Keratinocyte (primary cell): ENCODE results near the gene UQCRC1. TPM values are rescaled to one million over a fixed set of nuclear protein-coding genes. Genes with fewer than 3 reads are reported as not detected.

ENCODE experiments used
- DNase-seq: peaks from one replicate; pipeline ENCODE4 v3.0.0-alpha.2; 2011; ENCODE audit warnings: low read depth, missing footprints, low spot score
- FAIRE-seq: peaks from 2 replicates; lab custom pipeline; 2011; peaks lifted over from hg19 to GRCh38; lab: Jason Lieb, UNC
- H2AFZ ChIP-seq: 2 replicates; pipeline ENCODE4 v1.6.0; 2012; ENCODE audit warnings: low read length, control low read depth, inconsistent platforms; ENCODE audit not compliant: control insufficient read depth
- H3K27ac ChIP-seq: 2 replicates; pipeline ENCODE4 v1.5.1; 2011; ENCODE audit warnings: low read length; ENCODE audit not compliant: control insufficient read depth, insufficient read depth
- H3K27me3 ChIP-seq: 3 replicates; pipeline ENCODE4 v1.6.0; 2011; ENCODE audit warnings: low read length; ENCODE audit not compliant: control insufficient read depth, insufficient read depth; ENCODE audit errors: extremely low read depth
- H3K36me3 ChIP-seq, 2 experiments: 2 replicates in 1 of 2; 3 replicates in 1 of 2; pipeline ENCODE4 v1.5.1; 2011; ENCODE audit warnings: low read length in 2 of 2, mild to moderate bottlenecking in 1 of 2; ENCODE audit not compliant: control insufficient read depth in 2 of 2, insufficient read depth in 2 of 2; ENCODE audit errors: extremely low read depth in 1 of 2
- H3K4me1 ChIP-seq: 3 replicates; pipeline ENCODE4 v1.5.1; 2011; ENCODE audit warnings: low read length; ENCODE audit not compliant: control insufficient read depth, insufficient read depth; ENCODE audit errors: extremely low read depth
- H3K4me2 ChIP-seq: 3 replicates; pipeline ENCODE4 v1.6.0; 2011; ENCODE audit warnings: low read depth, low read length; ENCODE audit not compliant: control insufficient read depth, insufficient read depth; ENCODE audit errors: extremely low read depth
- H3K4me3 ChIP-seq, 3 experiments: fragments of 200-600 bp in 1 of 3; sonication (generic) in 1 of 3; 2 replicates in 2 of 3; 3 replicates in 1 of 3; pipeline ENCODE4 v1.5.1; 2011 to 2016; ENCODE audit warnings: low read length in 3 of 3, mild to moderate bottlenecking in 3 of 3, control low read depth in 2 of 3, inconsistent platforms in 1 of 3, low read depth in 1 of 3, mixed read lengths in 1 of 3, mixed run types in 1 of 3, moderate library complexity in 1 of 3; ENCODE audit not compliant: control insufficient read depth in 2 of 3, insufficient read depth in 2 of 3; ENCODE audit errors: extremely low read depth in 1 of 3
- H3K79me2 ChIP-seq: 2 replicates; pipeline ENCODE4 v1.6.0; 2012; ENCODE audit warnings: low read length; ENCODE audit not compliant: control insufficient read depth, insufficient read depth
- H3K9ac ChIP-seq: 3 replicates; pipeline ENCODE4 v1.6.0; 2011; ENCODE audit warnings: low read length; ENCODE audit not compliant: control insufficient read depth, insufficient read depth; ENCODE audit errors: extremely low read depth
- H3K9me1 ChIP-seq: 3 replicates; pipeline ENCODE4 v1.6.0; 2011; ENCODE audit warnings: low read length; ENCODE audit not compliant: control insufficient read depth, insufficient read depth; ENCODE audit errors: extremely low read depth
- H3K9me3 ChIP-seq: 2 replicates; pipeline ENCODE4 v1.5.1; 2012; ENCODE audit warnings: low read depth, low read length; ENCODE audit not compliant: control insufficient read depth
- H4K20me1 ChIP-seq: 3 replicates; pipeline ENCODE4 v1.6.0; 2011; ENCODE audit warnings: low read length; ENCODE audit not compliant: control insufficient read depth, insufficient read depth; ENCODE audit errors: extremely low read depth
- EZH2 ChIP-seq: IDR thresholded peaks from one replicate; pipeline ENCODE4 v1.6.1; 2012; ENCODE audit warnings: inconsistent platforms, mild to moderate bottlenecking, low read length, moderate library complexity
- dilution Hi-C: fragments of 300-500 bp; cut with MboI; formaldehyde crosslinking; loops from one replicate; pipeline ENCODE4 v1.7.0; 2020; ENCODE audit warnings: low sequenced_read_pairs; ENCODE audit not compliant: extremely low pct_ligation_motif_present
- polyA plus RNA-seq, 5 experiments: library from polyadenylated mRNA; depleted of rRNA in 3 of 5; stranded (reverse) in 3 of 5; stranded (forward) in 1 of 5; unstranded in 1 of 5; fragments of >200 nt; gene quantifications; 1 replicate in 1 of 5; 2 replicates in 3 of 5; 3 replicates in 1 of 5; pipeline versions ENCODE4 v1.2.1 to v1.2.3, GENCODE V29; 2011 to 2012; ENCODE audit warnings: missing spikeins in 2 of 5, low read depth in 1 of 5, low replicate concordance in 1 of 5
- TF ChIP-seq, protein P1 (sequence below), 3 experiments: IDR thresholded peaks in 1 of 3; conservative IDR thresholded peaks in 1 of 3; optimal IDR thresholded peaks in 1 of 3; 2 replicates in 2 of 3; 3 replicates in 1 of 3; pipeline versions ENCODE3 to v1.5.1; 2011; ENCODE audit warnings: low read length in 3 of 3, mild to moderate bottlenecking in 3 of 3, moderate library complexity in 2 of 3, control low read depth in 1 of 3, inconsistent platforms in 1 of 3; ENCODE audit not compliant: insufficient read depth in 2 of 3; ENCODE audit errors: extremely low read depth in 1 of 3

UQCRC1 gene
- polyA plus RNA-seq, 1 donor (not counting 4 experiments of a cell fraction or from before 2014, with no cell fraction given), result 440 TPM

DNA sequence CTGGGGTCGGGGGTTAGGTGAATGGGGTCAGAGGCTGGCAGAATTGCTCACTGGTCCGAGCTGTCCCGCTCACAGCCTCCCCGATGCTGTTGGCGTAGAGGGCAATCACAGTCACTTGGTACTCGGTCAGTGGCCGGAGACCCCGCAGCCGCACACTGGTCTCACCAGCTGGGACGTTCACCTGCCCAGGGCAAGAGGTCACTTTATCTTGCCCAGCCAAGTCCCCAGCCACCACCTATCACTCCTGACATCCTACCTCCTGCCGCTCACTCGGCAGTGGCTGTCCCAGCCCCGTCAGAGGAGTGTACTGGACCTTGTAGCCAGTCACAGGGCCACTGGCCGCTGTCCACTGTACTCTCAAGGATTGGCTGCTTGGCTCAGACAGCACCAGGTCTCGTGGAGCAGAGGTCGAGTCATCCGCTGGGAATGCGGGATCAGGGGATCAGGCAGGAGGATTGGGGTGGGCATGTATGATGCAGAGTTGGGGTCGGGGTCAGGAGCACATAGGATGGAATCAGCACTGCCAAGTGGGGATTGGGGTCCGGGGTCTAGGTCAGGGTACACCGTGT lies 16.8 kb downstream of the UQCRC1 start:
- H3K4me1 ChIP-seq, result peaks cover 53% of the 10 kb centered on the region
- no peak overlapping the region for H3K27ac ChIP-seq
- no peak for FAIRE-seq
- H2AFZ ChIP-seq, result no peak overlapping the region
- no peak for DNase-seq
- H3K9me3 ChIP-seq, result no peaks in the 10 kb centered on the region
- H3K36me3 ChIP-seq, result peaks cover 41 to 65% of the 10 kb centered on the region in 2 experiments
- dilution Hi-C loops, result no loop called here
- H3K27me3 ChIP-seq, result no peaks in the 10 kb centered on the region
- H3K9me1 ChIP-seq, result peaks cover 2% of the 10 kb centered on the region
- H4K20me1 ChIP-seq, result peaks cover 25% of the 10 kb centered on the region
- H3K4me2 ChIP-seq, result peak overlapping the region; percentile 98
- peaks cover 74% of the 10 kb centered on the region for H3K79me2 ChIP-seq
- TF ChIP-seq, protein P1, sequence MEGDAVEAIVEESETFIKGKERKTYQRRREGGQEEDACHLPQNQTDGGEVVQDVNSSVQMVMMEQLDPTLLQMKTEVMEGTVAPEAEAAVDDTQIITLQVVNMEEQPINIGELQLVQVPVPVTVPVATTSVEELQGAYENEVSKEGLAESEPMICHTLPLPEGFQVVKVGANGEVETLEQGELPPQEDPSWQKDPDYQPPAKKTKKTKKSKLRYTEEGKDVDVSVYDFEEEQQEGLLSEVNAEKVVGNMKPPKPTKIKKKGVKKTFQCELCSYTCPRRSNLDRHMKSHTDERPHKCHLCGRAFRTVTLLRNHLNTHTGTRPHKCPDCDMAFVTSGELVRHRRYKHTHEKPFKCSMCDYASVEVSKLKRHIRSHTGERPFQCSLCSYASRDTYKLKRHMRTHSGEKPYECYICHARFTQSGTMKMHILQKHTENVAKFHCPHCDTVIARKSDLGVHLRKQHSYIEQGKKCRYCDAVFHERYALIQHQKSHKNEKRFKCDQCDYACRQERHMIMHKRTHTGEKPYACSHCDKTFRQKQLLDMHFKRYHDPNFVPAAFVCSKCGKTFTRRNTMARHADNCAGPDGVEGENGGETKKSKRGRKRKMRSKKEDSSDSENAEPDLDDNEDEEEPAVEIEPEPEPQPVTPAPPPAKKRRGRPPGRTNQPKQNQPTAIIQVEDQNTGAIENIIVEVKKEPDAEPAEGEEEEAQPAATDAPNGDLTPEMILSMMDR (optimal IDR thresholded peaks at IDR 0.05 in 1 of 3, IDR thresholded peaks at IDR 0.05 in 1 of 3, conservative IDR thresholded peaks at IDR 0.05 in 1 of 3; ENCODE audit: extremely low read depth in 1 of 3, insufficient read depth in 2 of 3, low read length in 3 of 3), result no peak
- no peak for TF ChIP-seq EZH2
- H3K9ac ChIP-seq, result peak overlapping the region; percentile 93
- H3K4me3 ChIP-seq, result peak overlapping the region; percentile 60 to 95 (median 91)

DNA sequence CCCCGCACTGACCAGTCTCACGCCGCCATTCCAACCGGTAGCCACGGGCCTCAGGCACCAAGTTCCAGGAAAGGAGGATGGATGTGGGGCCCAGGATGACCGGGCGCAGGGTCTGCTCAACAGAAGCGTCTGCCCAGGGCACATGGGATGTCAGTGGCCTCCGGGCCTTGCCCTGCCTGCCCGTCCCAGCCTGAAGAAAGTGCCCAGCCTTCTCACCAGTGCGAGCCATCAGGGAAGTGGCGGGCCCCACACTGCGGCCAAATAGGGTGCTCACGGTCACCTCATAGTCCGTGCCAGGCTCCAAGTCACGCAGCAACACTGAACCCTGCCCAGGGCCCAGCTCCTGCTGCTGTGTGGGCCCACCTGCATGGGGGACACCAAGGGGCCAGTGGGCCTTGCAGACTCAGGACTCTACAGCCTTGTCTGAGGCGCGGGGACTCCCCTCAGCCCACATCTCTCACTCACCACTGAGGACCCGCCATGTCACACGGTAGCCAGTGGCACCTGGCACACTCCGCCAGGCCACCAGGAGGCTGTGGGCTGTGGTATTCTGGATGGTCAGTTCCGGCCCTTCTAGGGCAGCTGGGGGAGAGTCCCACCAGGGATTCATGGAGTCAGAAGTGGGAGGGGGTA lies 17.4 kb downstream of the UQCRC1 start:
- dilution Hi-C loops, result no loop called here
- Histone ChIP-seq H4K20me1 (peaks cover 30% of the 10 kb centered on the region), H3K4me1 (peaks cover 47% of the 10 kb centered on the region), H3K9me3 (no peaks in the 10 kb centered on the region), H3K9me1 (peaks cover 2% of the 10 kb centered on the region), H3K79me2 (peaks cover 80% of the 10 kb centered on the region), H3K27me3 (no peaks in the 10 kb centered on the region), H3K4me2 (peak overlapping the region; percentile 37), H3K4me3 (peak overlapping the region in 1 of 3 experiments; percentile 7), H2AFZ (no peak overlapping the region), H3K27ac (no peak overlapping the region), H3K9ac (peak overlapping the region; percentile 15), H3K36me3 (peaks cover 47 to 65% of the 10 kb centered on the region in 2 experiments)
- DNase-seq (no peak), FAIRE-seq (no peak)
- TF ChIP-seq EZH2, result no peak
- TF ChIP-seq, protein P1 (optimal IDR thresholded peaks at IDR 0.05 in 1 of 3, IDR thresholded peaks at IDR 0.05 in 1 of 3, conservative IDR thresholded peaks at IDR 0.05 in 1 of 3; ENCODE audit: extremely low read depth in 1 of 3, insufficient read depth in 2 of 3, low read length in 3 of 3), result no peak
